Measurements from ENCODE around the gene STX16.

GRCh38 chr20:58640446-58640845, 10.6 kb upstream of the STX16 start:
- TF ChIP-seq E2F3 (CRISPR knock-in tag; IDR thresholded peaks at IDR 0.05) (no peak), NR3C1 (CRISPR knock-in tag; IDR thresholded peaks at IDR 0.05) (no peak), EZH2 (IDR thresholded peaks at IDR 0.05; ENCODE audit: borderline replicate concordance, low read depth, low read length) (no peak), BRCA1 (IDR thresholded peaks at IDR 0.05) (no peak), BRCA1 (CRISPR knock-in tag; IDR thresholded peaks at IDR 0.05) (no peak), ZNF76 (CRISPR knock-in tag; IDR thresholded peaks at IDR 0.05; ENCODE audit: borderline replicate concordance) (no peak), TAF1 (IDR thresholded peaks at IDR 0.05; ENCODE audit: control insufficient read depth, extremely low read depth, insufficient read depth, low read length, severe bottlenecking) (no peak), RNF2 (IDR thresholded peaks at IDR 0.05) (no peak), SP1 (CRISPR knock-in tag; IDR thresholded peaks at IDR 0.05) (no peak), CREM (IDR thresholded peaks at IDR 0.05; ENCODE audit: low read depth) (no peak), CTCF (IDR thresholded peaks at IDR 0.05 in 2 of 3, conservative IDR thresholded peaks at IDR 0.05 in 1 of 3; ENCODE audit: insufficient read depth in 2 of 3, low read depth in 1 of 3, low read length in 3 of 3) (no peak)
